SK-N-MC (cell line): Measurements from ENCODE around the gene RPS6KA5.

ENCODE experiments used
- EZH2 ChIP-seq: fragments of 200-600 bp; sonication (generic); IDR thresholded peaks from one replicate; pipeline ENCODE4 v1.6.1; 2017; ENCODE audit warnings: antibody characterized with exemption
- FOXP2 ChIP-seq: optimal IDR thresholded peaks from 2 replicates; pipeline ENCODE3; 2011; ENCODE audit warnings: mild to moderate bottlenecking, moderate library complexity; ENCODE audit not compliant: insufficient read depth; ENCODE audit errors: extremely low read length, control extremely low read depth
- POLR2AphosphoS5 ChIP-seq: IDR thresholded peaks from 2 replicates; pipeline ENCODE4 v1.6.1; 2012; ENCODE audit warnings: mild to moderate bottlenecking, low read depth, low read length, borderline replicate concordance

GRCh38 chr14:91027561-91027960, 32.9 kb downstream of the RPS6KA5 start:
- TF ChIP-seq EZH2 = no peak
- no peak for TF ChIP-seq POLR2AphosphoS5
- no peak for TF ChIP-seq FOXP2
